GM06990 (cell line): ENCODE data around the gene CORO2B.

Experiments used
- DNase-seq: peaks from one replicate; pipeline ENCODE4 v3.0.0-alpha.2; 2011; ENCODE audit not compliant: insufficient read length; ENCODE audit errors: extremely low read depth
- H3K27me3 ChIP-seq: replicated peaks from 2 replicates; pipeline ENCODE4 v1.6.0; 2011; ENCODE audit warnings: low read length; ENCODE audit not compliant: control insufficient read depth, insufficient read depth
- H3K36me3 ChIP-seq: 2 replicates; pipeline ENCODE4 v1.5.1; 2011; ENCODE audit warnings: low read length; ENCODE audit not compliant: control insufficient read depth, insufficient read depth
- H3K4me3 ChIP-seq: replicated peaks from 2 replicates; pipeline ENCODE4 v1.5.1; 2011; ENCODE audit warnings: low read depth, mild to moderate bottlenecking, control low read depth, low read length
- CTCF ChIP-seq: IDR thresholded peaks from 2 replicates; pipeline ENCODE4 v1.5.1; 2011; ENCODE audit warnings: low read length, control low read depth, mild to moderate bottlenecking, inconsistent platforms; ENCODE audit not compliant: insufficient read depth, poor library complexity, severe bottlenecking

The CORO2B gene

GRCh38 chr15:68667800-68668625, 89.2 kb downstream of the CORO2B start:
- TF ChIP-seq CTCF: no peak
- H3K4me3 ChIP-seq: no peak overlapping the region
- H3K36me3 ChIP-seq: no peaks in the 10 kb centered on the region
- peaks cover 4% of the 10 kb centered on the region for H3K27me3 ChIP-seq
- DNase-seq: no peak

- Histone ChIP-seq H3K36me3 (no peaks in the 10 kb centered on the region), H3K4me3 (no peak overlapping the region), H3K27me3 (peaks cover 4% of the 10 kb centered on the region)
- no peak for TF ChIP-seq CTCF
- no peak for DNase-seq
Observed at GRCh38 chr15:68668926-68669600, 90.3 kb downstream of the CORO2B start.

- Histone ChIP-seq H3K36me3 (no peaks in the 10 kb centered on the region), H3K4me3 (no peak overlapping the region), H3K27me3 (peaks cover 3% of the 10 kb centered on the region)
- no peak for DNase-seq
- TF ChIP-seq CTCF: no peak
Observed at GRCh38 chr15:68672251-68672650, 93.5 kb downstream of the CORO2B start.

GRCh38 chr15:68672781-68673205, 94.0 kb downstream of the CORO2B start:
- Histone ChIP-seq H3K27me3 (peaks cover 3% of the 10 kb centered on the region), H3K36me3 (no peaks in the 10 kb centered on the region), H3K4me3 (no peak overlapping the region)
- no peak for DNase-seq
- TF ChIP-seq CTCF: no peak

- peaks cover 5% of the 10 kb centered on the region for H3K27me3 ChIP-seq
- TF ChIP-seq CTCF: no peak
- H3K4me3 ChIP-seq: no peak overlapping the region
- no peaks in the 10 kb centered on the region for H3K36me3 ChIP-seq
- DNase-seq: no peak
Observed at GRCh38 chr15:68674975-68675374, 96.2 kb downstream of the CORO2B start.
